Natural killer cell (primary cell): ENCODE measurements around the gene CD226. TPM values are rescaled to one million over a fixed set of nuclear protein-coding genes. Genes with fewer than 3 reads are reported as not detected.

Experiments used
- ATAC-seq, 3 donors: fragments of 150-1000 bp in 2 of 3; fragments of 200-7000 bp in 1 of 3; cut with Tn5 transposase; 1 replicate in 1 of 3; 2 replicates in 2 of 3; pipeline ENCODE4 v1.10.0; 2021; ENCODE audit warnings: mild to moderate bottlenecking in 2 of 3, moderate library complexity in 2 of 3
- DNase-seq, 2 donors: peaks; one replicate each; pipeline versions ENCODE4 v3.0.0 to v3.0.0-alpha.2; 2013 to 2021; ENCODE audit warnings: mixed read lengths in 1 of 2
- H3K27ac ChIP-seq: one replicate; pipeline ENCODE4 v1.5.1; 2013; ENCODE audit warnings: mild to moderate bottlenecking, low read length
- H3K27me3 ChIP-seq: one replicate; pipeline ENCODE4 v1.6.1; 2013; ENCODE audit warnings: low read length; ENCODE audit not compliant: control insufficient read depth, insufficient read depth
- H3K36me3 ChIP-seq: one replicate; pipeline ENCODE4 v1.6.1; 2013; ENCODE audit warnings: low read length; ENCODE audit not compliant: control insufficient read depth, insufficient read depth
- H3K4me1 ChIP-seq: one replicate; pipeline ENCODE4 v1.6.1; 2013; ENCODE audit warnings: low read length; ENCODE audit not compliant: control insufficient read depth, insufficient read depth
- H3K4me3 ChIP-seq: one replicate; pipeline ENCODE4 v1.5.1; 2013; ENCODE audit warnings: low read length
- H3K9me3 ChIP-seq: one replicate; pipeline ENCODE4 v1.6.1; 2013; ENCODE audit warnings: low read length; ENCODE audit not compliant: control insufficient read depth, insufficient read depth
- H3K27ac Mint-ChIP-seq, 2 donors: one replicate each; pipeline ENCODE4 v1.8.0; 2022; ENCODE audit warnings: mild to moderate bottlenecking in 2 of 2, mixed read lengths in 2 of 2, moderate library complexity in 1 of 2
- H3K27me3 Mint-ChIP-seq, 2 donors: one replicate each; pipeline ENCODE4 v1.8.0; 2022; ENCODE audit warnings: low read depth in 2 of 2, mixed read lengths in 2 of 2
- H3K36me3 Mint-ChIP-seq: one replicate; pipeline ENCODE4 v1.8.0; 2022; ENCODE audit warnings: mixed read lengths
- H3K4me1 Mint-ChIP-seq, 2 donors: one replicate each; pipeline ENCODE4 v1.8.0; 2022; ENCODE audit warnings: mixed read lengths in 2 of 2
- H3K4me3 Mint-ChIP-seq: one replicate; pipeline ENCODE4 v1.8.0; 2022; ENCODE audit warnings: mild to moderate bottlenecking, moderate library complexity, mixed read lengths
- H3K9me3 Mint-ChIP-seq, 2 donors: one replicate each; pipeline ENCODE4 v1.8.0; 2022; ENCODE audit warnings: mixed read lengths in 2 of 2
- WGBS: methylation state at CpG from one replicate; pipeline ENCODE4 v1.1.7; 2013; ENCODE audit warnings: missing lambda C conversion rate; ENCODE audit not compliant: insufficient coverage; 5-methylcytosine and 5-hydroxymethylcytosine counted together
- intact Hi-C: fragments of 100-400 bp; cut with micrococcal nuclease; formaldehyde crosslinking; loops from one replicate; pipeline ENCODE4 v1.14.2; 2022
- total RNA-seq, 4 donors: library from RNA; stranded (reverse); fragments of 120-200 nt in 1 of 4; gene quantifications; one replicate each; pipeline versions ENCODE4 v1.2.3 to v1.2.4, GENCODE V29; 2013 to 2022
- TF ChIP-seq, protein P1 (sequence below): fragments of 200-600 bp; IDR thresholded peaks from one replicate; pipeline ENCODE4 v1.8.0; 2022; ENCODE audit warnings: antibody characterized with exemption

The CD226 gene
- total RNA-seq, 3 donors from 2014 or later (not counting 1 experiment from before 2014, with no cell fraction given): 151 to 178 (median 162) TPM

DNA sequence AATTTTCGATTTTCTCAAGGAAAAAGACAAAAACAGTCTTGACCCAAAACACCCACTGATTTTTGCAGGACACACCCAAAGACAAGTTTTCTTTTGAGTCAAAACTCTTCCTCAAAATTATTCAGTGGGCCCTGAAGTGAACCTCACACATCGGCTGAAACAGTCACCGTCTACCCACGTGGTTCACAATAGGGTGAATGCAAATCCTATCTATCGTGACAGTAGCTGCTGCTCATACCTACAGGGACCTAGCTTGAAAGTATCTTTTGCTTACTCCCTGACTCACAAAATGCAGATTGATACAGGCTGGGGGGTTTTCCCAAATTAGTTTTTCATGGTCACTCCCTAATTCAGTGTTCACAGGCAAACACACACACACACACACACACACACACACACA is 10.7 kb upstream of the CD226 start:
- Mint-ChIP-seq H3K4me1 (peaks cover 17 to 19% of the 10 kb centered on the region in 2 donors), H3K27ac (no peak overlapping the region), H3K4me3 (no peak overlapping the region), H3K36me3 (no peaks in the 10 kb centered on the region), H3K9me3 (no peaks in the 10 kb centered on the region), H3K27me3 (no peaks in the 10 kb centered on the region)
- no peaks in the 10 kb centered on the region for H3K27me3 ChIP-seq
- H3K36me3 ChIP-seq: no peaks in the 10 kb centered on the region
- ATAC-seq (peak in 1 of 3 donors; percentile 50), DNase-seq (peak in 1 of 2 donors; percentile 58)
- H3K9me3 ChIP-seq: no peaks in the 10 kb centered on the region
- peak overlapping the region; percentile 3 for H3K27ac ChIP-seq
- WGBS: 73% methylated on average over 5 of the region's 5 CpGs
- TF ChIP-seq, protein P1, sequence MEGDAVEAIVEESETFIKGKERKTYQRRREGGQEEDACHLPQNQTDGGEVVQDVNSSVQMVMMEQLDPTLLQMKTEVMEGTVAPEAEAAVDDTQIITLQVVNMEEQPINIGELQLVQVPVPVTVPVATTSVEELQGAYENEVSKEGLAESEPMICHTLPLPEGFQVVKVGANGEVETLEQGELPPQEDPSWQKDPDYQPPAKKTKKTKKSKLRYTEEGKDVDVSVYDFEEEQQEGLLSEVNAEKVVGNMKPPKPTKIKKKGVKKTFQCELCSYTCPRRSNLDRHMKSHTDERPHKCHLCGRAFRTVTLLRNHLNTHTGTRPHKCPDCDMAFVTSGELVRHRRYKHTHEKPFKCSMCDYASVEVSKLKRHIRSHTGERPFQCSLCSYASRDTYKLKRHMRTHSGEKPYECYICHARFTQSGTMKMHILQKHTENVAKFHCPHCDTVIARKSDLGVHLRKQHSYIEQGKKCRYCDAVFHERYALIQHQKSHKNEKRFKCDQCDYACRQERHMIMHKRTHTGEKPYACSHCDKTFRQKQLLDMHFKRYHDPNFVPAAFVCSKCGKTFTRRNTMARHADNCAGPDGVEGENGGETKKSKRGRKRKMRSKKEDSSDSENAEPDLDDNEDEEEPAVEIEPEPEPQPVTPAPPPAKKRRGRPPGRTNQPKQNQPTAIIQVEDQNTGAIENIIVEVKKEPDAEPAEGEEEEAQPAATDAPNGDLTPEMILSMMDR: no peak
- intact Hi-C loops: no loop called here
- no peak overlapping the region for H3K4me3 ChIP-seq
- H3K4me1 ChIP-seq: peaks cover 17% of the 10 kb centered on the region

DNA sequence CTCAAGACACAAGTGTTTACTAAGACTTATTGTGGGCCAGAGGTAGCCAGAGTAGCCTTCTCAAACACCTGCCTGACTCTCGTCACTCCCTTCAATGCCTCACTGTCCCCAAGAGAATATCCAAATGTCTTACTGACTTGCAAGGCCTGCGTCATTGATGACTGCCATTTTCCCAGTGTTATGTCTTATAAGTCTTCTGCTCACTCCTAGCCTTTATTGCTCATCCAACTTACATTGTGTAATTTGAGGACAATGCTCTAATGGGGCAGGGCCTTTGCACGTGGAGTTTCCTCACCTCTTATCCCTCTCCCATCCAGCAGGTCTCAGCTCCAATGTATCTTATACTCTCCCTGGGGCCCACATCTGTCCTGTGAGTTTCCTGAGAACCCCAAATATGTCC is 10.1 kb upstream of the CD226 start:
- TF ChIP-seq, protein P1: no peak
- intact Hi-C loops: no loop called here
- no peak for DNase-seq
- 92% methylated on average over 3 of the region's 3 CpGs for WGBS
- Mint-ChIP-seq H3K27ac (no peak overlapping the region), H3K27me3 (no peaks in the 10 kb centered on the region), H3K4me1 (peaks cover 17 to 19% of the 10 kb centered on the region in 2 donors), H3K36me3 (no peaks in the 10 kb centered on the region), H3K9me3 (no peaks in the 10 kb centered on the region), H3K4me3 (no peak overlapping the region)
- H3K9me3 ChIP-seq: no peaks in the 10 kb centered on the region
- no peak overlapping the region for H3K4me3 ChIP-seq
- H3K27me3 ChIP-seq: no peaks in the 10 kb centered on the region
- peaks cover 17% of the 10 kb centered on the region for H3K4me1 ChIP-seq
- H3K36me3 ChIP-seq: no peaks in the 10 kb centered on the region
- no peak overlapping the region for H3K27ac ChIP-seq
- ATAC-seq: no peak

DNA sequence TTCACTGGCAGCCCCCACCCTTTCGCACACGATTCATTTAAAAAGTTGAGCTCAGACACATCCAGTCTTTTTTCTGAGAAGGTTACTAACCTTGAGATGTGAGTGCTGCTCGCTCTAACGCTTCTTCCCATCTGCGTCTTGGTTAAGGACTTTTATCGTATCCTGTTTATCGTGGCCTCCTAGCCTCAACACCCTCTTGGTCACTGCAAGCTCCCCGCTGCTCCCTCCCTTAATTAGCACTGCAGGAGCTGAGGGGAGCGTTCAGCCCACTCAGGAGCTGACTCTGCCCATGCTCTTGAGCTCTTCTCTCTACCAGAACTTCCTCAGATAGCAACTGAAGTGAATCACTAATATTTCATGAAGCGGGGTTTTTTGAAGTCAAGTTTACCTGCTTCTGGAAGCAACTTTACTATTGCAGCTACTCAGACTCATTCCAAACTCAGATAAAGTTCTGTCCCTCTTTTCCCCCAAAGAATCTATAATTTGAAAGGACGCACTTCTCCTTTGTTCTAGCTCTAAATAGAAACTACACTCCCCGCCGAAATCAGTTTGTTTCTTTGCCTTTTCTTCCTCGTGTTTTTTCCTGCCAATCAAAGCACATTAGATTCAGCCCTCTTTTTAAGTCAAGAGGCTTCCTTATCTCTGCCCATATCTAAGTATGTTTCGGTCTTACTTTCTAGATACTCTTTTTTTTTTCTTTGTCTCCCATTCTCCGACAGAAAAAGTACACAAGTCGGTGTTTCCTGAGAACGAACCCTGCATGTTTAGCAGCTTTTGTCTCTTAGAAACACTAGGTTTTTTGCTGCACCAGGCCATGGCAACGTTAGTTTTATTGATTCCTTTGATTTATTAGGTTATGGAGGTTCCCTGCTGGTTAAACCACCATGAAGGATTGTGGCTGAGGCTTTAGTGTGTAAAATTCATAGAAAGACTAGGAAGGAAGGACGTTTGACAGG is 9.3 kb upstream of the CD226 start:
- intact Hi-C loops: no loop called here
- DNase-seq: peak in 1 of 2 donors; percentile 47
- no peak overlapping the region for H3K27ac ChIP-seq

More for the DNA sequence above, 9.3 kb upstream of the CD226 start:
- Mint-ChIP-seq H3K27me3 (no peaks in the 10 kb centered on the region), H3K4me1 (peaks cover 17 to 19% of the 10 kb centered on the region in 2 donors), H3K36me3 (no peaks in the 10 kb centered on the region), H3K9me3 (no peaks in the 10 kb centered on the region), H3K27ac (no peak overlapping the region), H3K4me3 (no peak overlapping the region)
- Histone ChIP-seq H3K4me1 (peaks cover 17% of the 10 kb centered on the region), H3K4me3 (peak overlapping the region; percentile 5), H3K27me3 (no peaks in the 10 kb centered on the region), H3K36me3 (no peaks in the 10 kb centered on the region), H3K9me3 (no peaks in the 10 kb centered on the region)
- ATAC-seq: peak in 2 of 3 donors; percentile 18 to 42
- TF ChIP-seq, protein P1: no peak
- 70% methylated on average over 20 of the region's 20 CpGs for WGBS
